ENCODE measurements around the gene BPTF.

The BPTF gene

DNA sequence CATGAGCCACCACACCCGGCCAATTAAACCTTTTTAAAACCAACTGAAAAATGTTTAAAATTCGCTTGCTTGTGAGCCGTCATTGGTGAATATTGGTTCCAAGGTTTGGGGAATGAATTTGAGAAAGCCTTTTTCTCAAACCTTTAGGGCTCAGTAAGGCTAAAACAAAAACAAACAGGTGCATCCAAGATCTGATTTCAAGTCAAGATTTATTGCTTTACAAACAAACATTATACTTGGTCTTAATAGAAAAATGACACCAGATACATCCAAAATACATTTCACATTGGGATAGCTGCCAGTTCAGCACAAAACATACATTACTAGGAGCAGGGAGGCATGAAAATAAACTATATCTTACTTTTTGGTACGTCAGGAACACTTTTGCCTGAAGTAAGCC is 165.6 kb downstream of the BPTF start:
- no peak for DNase-seq (ENCODE audit: extremely low spot score)
- ChIA-PET POLR2A (no interaction called here), CTCF (interaction anchor here (1.2 kb wide), 1 partner anchor 21 kb away, joined by 5 read pairs; no protein-coding TSS in a partner anchor)
- TF ChIP-seq, protein P1, sequence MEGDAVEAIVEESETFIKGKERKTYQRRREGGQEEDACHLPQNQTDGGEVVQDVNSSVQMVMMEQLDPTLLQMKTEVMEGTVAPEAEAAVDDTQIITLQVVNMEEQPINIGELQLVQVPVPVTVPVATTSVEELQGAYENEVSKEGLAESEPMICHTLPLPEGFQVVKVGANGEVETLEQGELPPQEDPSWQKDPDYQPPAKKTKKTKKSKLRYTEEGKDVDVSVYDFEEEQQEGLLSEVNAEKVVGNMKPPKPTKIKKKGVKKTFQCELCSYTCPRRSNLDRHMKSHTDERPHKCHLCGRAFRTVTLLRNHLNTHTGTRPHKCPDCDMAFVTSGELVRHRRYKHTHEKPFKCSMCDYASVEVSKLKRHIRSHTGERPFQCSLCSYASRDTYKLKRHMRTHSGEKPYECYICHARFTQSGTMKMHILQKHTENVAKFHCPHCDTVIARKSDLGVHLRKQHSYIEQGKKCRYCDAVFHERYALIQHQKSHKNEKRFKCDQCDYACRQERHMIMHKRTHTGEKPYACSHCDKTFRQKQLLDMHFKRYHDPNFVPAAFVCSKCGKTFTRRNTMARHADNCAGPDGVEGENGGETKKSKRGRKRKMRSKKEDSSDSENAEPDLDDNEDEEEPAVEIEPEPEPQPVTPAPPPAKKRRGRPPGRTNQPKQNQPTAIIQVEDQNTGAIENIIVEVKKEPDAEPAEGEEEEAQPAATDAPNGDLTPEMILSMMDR (IDR thresholded peaks at IDR 0.05; ENCODE audit: control extremely low read depth, extremely low read depth, low read depth, missing control alignments) = no peak

- POLR2A ChIA-PET = no interaction called here
- CTCF ChIA-PET = no interaction called here
- TF ChIP-seq, protein P1 (IDR thresholded peaks at IDR 0.05; ENCODE audit: control extremely low read depth, extremely low read depth, low read depth, missing control alignments) = no peak
- no peak for DNase-seq (ENCODE audit: extremely low spot score)
Measured at GRCh38 chr17:67992548-67993152, 167.3 kb downstream of the BPTF start.

- peak; percentile 89 for DNase-seq (ENCODE audit: extremely low spot score)
- ChIA-PET CTCF (interaction anchor here (4.9 kb wide), 1 partner anchor 17 kb away, joined by 25 read pairs; no protein-coding TSS in a partner anchor), POLR2A (no interaction called here)
- TF ChIP-seq, protein P1 (IDR thresholded peaks at IDR 0.05; ENCODE audit: control extremely low read depth, extremely low read depth, low read depth, missing control alignments) = no peak
Measured at GRCh38 chr17:67993153-67993997, 168.1 kb downstream of the BPTF start.

GRCh38 chr17:67993998-67994361 is 168.7 kb downstream of the BPTF start:
- DNase-seq (ENCODE audit: extremely low spot score) = peak; percentile 38

GRCh38 chr17:67994817-67995569 is 169.7 kb downstream of the BPTF start:
- ChIA-PET CTCF (interaction anchor here (0.8 to 4.9 kb wide), 5 partner anchors 9 to 195 kb away, joined by 3 to 25 read pairs (median 4); no protein-coding TSS in a partner anchor), POLR2A (no interaction called here)
- no peak for DNase-seq (ENCODE audit: extremely low spot score)
- TF ChIP-seq, protein P1 (IDR thresholded peaks at IDR 0.05; ENCODE audit: control extremely low read depth, extremely low read depth, low read depth, missing control alignments) = no peak

More at GRCh38 chr17:67993998-67994361, 168.7 kb downstream of the BPTF start:
- POLR2A ChIA-PET = no interaction called here
- CTCF ChIA-PET = interaction anchor here (1.0 to 4.9 kb wide), 4 partner anchors 8 to 194 kb away, joined by 3 to 25 read pairs (median 4); no protein-coding TSS in a partner anchor
- TF ChIP-seq, protein P1 (IDR thresholded peaks at IDR 0.05; ENCODE audit: control extremely low read depth, extremely low read depth, low read depth, missing control alignments) = no peak
